Peyer's patch (tissue), 4 donors: Measurements from ENCODE around the gene MED14. TPM values are rescaled to one million over a fixed set of nuclear protein-coding genes. Genes with fewer than 3 reads are reported as not detected.

ENCODE experiments used
- DNase-seq, 3 donors: peaks; one replicate each; pipeline ENCODE4 v3.0.0-alpha.2; 2017 to 2019
- H3K27ac ChIP-seq, 4 donors: fragments of 200-600 bp; sonication (generic); one replicate each; pipeline ENCODE4 v1.5.1; 2016 to 2019
- H3K27me3 ChIP-seq, 2 donors: fragments of 200-600 bp; sonication (generic); one replicate each; pipeline ENCODE4 v1.5.1; 2019
- H3K36me3 ChIP-seq, 3 donors: fragments of 200-600 bp; sonication (generic); one replicate each; pipeline ENCODE4 v1.5.1; 2016 to 2019
- H3K4me1 ChIP-seq, 4 donors: fragments of 200-600 bp; sonication (generic); one replicate each; pipeline ENCODE4 v1.5.1; 2016 to 2019
- H3K4me3 ChIP-seq, 4 donors: fragments of 200-600 bp; sonication (generic); 1 replicate in 3 of 4; 2 replicates in 1 of 4; pipeline ENCODE4 v1.5.1; 2016 to 2019; ENCODE audit warnings: mild to moderate bottlenecking in 1 of 4
- H3K9me3 ChIP-seq, 4 donors: fragments of 200-600 bp; sonication (generic); one replicate each; pipeline ENCODE4 v1.5.1; 2016 to 2019; ENCODE audit warnings: mild to moderate bottlenecking in 1 of 4
- POLR2A ChIP-seq, 2 donors: fragments of 450-650 bp; IDR thresholded peaks; one replicate each; pipeline ENCODE4 v1.5.1; 2017; ENCODE audit warnings: antibody characterized with exemption in 2 of 2, mild to moderate bottlenecking in 2 of 2, moderate library complexity in 2 of 2
- total RNA-seq, 4 donors: library from RNA; depleted of rRNA; stranded (reverse); fragments of >200 nt; gene quantifications; one replicate each; pipeline ENCODE4 v1.1.0, GENCODE V29; 2016
- TF ChIP-seq, protein P1 (sequence below), 6 experiments: fragments of 450-650 bp in 4 of 6; fragments of 200-600 bp in 2 of 6; sonication (generic) in 1 of 6; IDR thresholded peaks; one replicate each; pipeline ENCODE4 v1.5.1; 2017 to 2019; ENCODE audit warnings: antibody characterized with exemption in 6 of 6, mild to moderate bottlenecking in 3 of 6, moderate library complexity in 1 of 6

Gene MED14
- total RNA-seq, 4 donors from 2014 or later = 33.8 to 98.1 (median 83.2) TPM

DNA sequence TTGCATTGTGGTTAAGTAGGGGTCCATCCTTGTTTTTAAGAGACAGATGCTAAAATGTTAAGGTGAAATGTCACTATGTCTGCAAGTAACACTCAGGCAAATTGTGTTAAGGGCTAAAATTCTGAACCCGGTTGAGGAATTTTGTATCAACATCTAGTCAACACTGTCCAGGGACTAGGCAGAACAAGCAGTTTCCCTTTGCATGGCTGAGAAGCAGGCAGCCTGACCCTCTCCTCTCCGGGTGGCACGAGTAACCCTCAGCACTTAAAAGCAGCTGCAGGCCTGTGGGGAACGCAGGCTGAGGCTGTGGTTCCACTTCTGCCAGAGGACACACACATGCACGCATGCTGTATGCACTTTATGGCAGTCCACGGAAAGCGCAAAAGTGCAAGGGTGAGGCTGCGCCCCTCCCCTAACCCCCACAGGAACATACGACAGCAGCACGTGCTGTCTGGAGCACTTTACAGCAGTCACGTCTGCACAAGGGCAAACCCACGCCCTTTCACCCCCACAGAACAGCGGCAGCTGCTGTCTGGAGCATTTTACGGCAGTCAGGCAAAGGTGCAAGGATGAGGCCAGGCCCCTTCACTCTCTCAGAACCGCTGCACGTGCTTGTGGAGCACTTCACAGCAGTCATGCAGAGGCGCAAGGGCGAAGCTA is 112.7 kb downstream of the MED14 start:
- peak overlapping the region in 1 of 4 donors; percentile 5 for H3K27ac ChIP-seq
- TF ChIP-seq, protein P1, sequence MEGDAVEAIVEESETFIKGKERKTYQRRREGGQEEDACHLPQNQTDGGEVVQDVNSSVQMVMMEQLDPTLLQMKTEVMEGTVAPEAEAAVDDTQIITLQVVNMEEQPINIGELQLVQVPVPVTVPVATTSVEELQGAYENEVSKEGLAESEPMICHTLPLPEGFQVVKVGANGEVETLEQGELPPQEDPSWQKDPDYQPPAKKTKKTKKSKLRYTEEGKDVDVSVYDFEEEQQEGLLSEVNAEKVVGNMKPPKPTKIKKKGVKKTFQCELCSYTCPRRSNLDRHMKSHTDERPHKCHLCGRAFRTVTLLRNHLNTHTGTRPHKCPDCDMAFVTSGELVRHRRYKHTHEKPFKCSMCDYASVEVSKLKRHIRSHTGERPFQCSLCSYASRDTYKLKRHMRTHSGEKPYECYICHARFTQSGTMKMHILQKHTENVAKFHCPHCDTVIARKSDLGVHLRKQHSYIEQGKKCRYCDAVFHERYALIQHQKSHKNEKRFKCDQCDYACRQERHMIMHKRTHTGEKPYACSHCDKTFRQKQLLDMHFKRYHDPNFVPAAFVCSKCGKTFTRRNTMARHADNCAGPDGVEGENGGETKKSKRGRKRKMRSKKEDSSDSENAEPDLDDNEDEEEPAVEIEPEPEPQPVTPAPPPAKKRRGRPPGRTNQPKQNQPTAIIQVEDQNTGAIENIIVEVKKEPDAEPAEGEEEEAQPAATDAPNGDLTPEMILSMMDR (IDR thresholded peaks at IDR 0.05) = no peak
- TF ChIP-seq POLR2A (IDR thresholded peaks at IDR 0.05) = peak in 1 of 2 donors; percentile 19
- peak in 2 of 3 donors; percentile 66 to 77 for DNase-seq

GRCh38 chrX:40617566-40617965 is 117.8 kb downstream of the MED14 start:
- Histone ChIP-seq H3K27me3 (no peaks in the 10 kb centered on the region), H3K9me3 (no peaks in the 10 kb centered on the region), H3K27ac (no peak overlapping the region), H3K4me3 (no peak overlapping the region), H3K4me1 (no peaks in the 10 kb centered on the region), H3K36me3 (no peaks in the 10 kb centered on the region)
- TF ChIP-seq, protein P1 (IDR thresholded peaks at IDR 0.05) = no peak
- TF ChIP-seq POLR2A (IDR thresholded peaks at IDR 0.05) = no peak
- DNase-seq = no peak

More for the DNA sequence above, 112.7 kb downstream of the MED14 start:
- Histone ChIP-seq H3K4me1 (no peaks in the 10 kb centered on the region), H3K36me3 (peaks cover 0 to 3% (median 0%) of the 10 kb centered on the region in 3 donors), H3K4me3 (no peak overlapping the region), H3K9me3 (no peaks in the 10 kb centered on the region), H3K27me3 (no peaks in the 10 kb centered on the region)

- Histone ChIP-seq H3K9me3 (no peaks in the 10 kb centered on the region), H3K36me3 (no peaks in the 10 kb centered on the region), H3K27me3 (no peaks in the 10 kb centered on the region), H3K4me3 (no peak overlapping the region), H3K27ac (no peak overlapping the region), H3K4me1 (no peaks in the 10 kb centered on the region)
- no peak for DNase-seq
- no peak for TF ChIP-seq POLR2A (IDR thresholded peaks at IDR 0.05)
- TF ChIP-seq, protein P1 (IDR thresholded peaks at IDR 0.05) = no peak
These were observed 119.4 kb downstream of the MED14 start for GRCh38 chrX:40615976-40616375.

DNA sequence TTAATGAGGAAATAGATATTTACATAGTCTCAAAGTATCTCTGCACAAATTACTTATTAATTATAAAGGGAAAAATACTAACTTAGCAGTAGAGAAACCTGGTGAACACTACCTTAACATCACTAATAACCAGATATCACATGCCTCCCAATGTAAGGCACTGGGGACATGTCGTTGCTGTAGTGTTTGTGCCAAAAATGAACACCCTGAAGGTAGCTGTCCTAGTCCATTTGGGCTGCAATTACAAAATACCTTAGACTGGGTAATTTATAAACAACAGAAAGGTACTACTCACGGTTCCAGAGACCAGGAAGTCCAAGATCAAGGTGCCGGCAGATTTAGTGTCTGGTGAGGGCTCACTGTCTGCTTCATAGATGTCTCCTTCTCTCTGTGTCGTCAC is 122.8 kb downstream of the MED14 start:
- H3K4me1 ChIP-seq = no peaks in the 10 kb centered on the region
- no peak overlapping the region for H3K4me3 ChIP-seq
- no peaks in the 10 kb centered on the region for H3K27me3 ChIP-seq
- no peak overlapping the region for H3K27ac ChIP-seq
- H3K9me3 ChIP-seq = no peaks in the 10 kb centered on the region
- TF ChIP-seq POLR2A (IDR thresholded peaks at IDR 0.05) = no peak
- TF ChIP-seq, protein P1 (IDR thresholded peaks at IDR 0.05) = no peak
- no peak for DNase-seq
- no peaks in the 10 kb centered on the region for H3K36me3 ChIP-seq

GRCh38 chrX:40607381-40607780 is 128.0 kb downstream of the MED14 start:
- no peaks in the 10 kb centered on the region for H3K9me3 ChIP-seq
- H3K27ac ChIP-seq = no peak overlapping the region
- DNase-seq = no peak
- H3K36me3 ChIP-seq = no peaks in the 10 kb centered on the region
- TF ChIP-seq POLR2A (IDR thresholded peaks at IDR 0.05) = no peak
- TF ChIP-seq, protein P1 (IDR thresholded peaks at IDR 0.05) = no peak
- H3K4me1 ChIP-seq = no peaks in the 10 kb centered on the region
- H3K4me3 ChIP-seq = no peak overlapping the region
- H3K27me3 ChIP-seq = no peaks in the 10 kb centered on the region
